ENCODE measurements around the gene PODXL. TPM values are rescaled to one million over a fixed set of nuclear protein-coding genes. Genes with fewer than 3 reads are reported as not detected.

Gene PODXL
- polyA plus RNA-seq, 4 donors = 770 to 855 (median 812) TPM

GRCh38 chr7:131568510-131568909 lies 12.1 kb upstream of the PODXL start:
- no peak for DNase-seq (ENCODE audit: low read depth in 4 of 4, low spot score in 3 of 4)

- no peak for DNase-seq (ENCODE audit: low read depth in 4 of 4, low spot score in 3 of 4)
These were observed 8.2 kb upstream of the PODXL start for GRCh38 chr7:131564640-131565039.

GRCh38 chr7:131563918-131564317 lies 7.5 kb upstream of the PODXL start:
- no peak for DNase-seq (ENCODE audit: low read depth in 4 of 4, low spot score in 3 of 4)

GRCh38 chr7:131562941-131563340 lies 6.5 kb upstream of the PODXL start:
- no peak for DNase-seq (ENCODE audit: low read depth in 4 of 4, low spot score in 3 of 4)

- DNase-seq (ENCODE audit: low read depth in 4 of 4, low spot score in 3 of 4) = no peak
These were observed 3.6 kb upstream of the PODXL start for GRCh38 chr7:131560061-131560460.

GRCh38 chr7:131557652-131558385 lies 1.4 kb upstream of the PODXL start:
- no peak for DNase-seq (ENCODE audit: low read depth in 4 of 4, low spot score in 3 of 4)

GRCh38 chr7:131556909-131557651 lies 652 bp upstream of the PODXL start:
- no peak for DNase-seq (ENCODE audit: low read depth in 4 of 4, low spot score in 3 of 4)

GRCh38 chr7:131555552-131556052 lies 826 bp downstream of the PODXL start:
- no peak for DNase-seq (ENCODE audit: low read depth in 4 of 4, low spot score in 3 of 4)

- DNase-seq (ENCODE audit: low read depth in 4 of 4, low spot score in 3 of 4) = no peak
These were observed 1.4 kb downstream of the PODXL start for GRCh38 chr7:131554880-131555516.

- no peak for DNase-seq (ENCODE audit: low read depth in 4 of 4, low spot score in 3 of 4)
These were observed 2.5 kb downstream of the PODXL start for GRCh38 chr7:131553931-131554330.

- DNase-seq (ENCODE audit: low read depth in 4 of 4, low spot score in 3 of 4) = no peak
These were observed 4.4 kb downstream of the PODXL start for GRCh38 chr7:131552053-131552452.

GRCh38 chr7:131550846-131551245 lies 5.6 kb downstream of the PODXL start:
- no peak for DNase-seq (ENCODE audit: low read depth in 4 of 4, low spot score in 3 of 4)

GRCh38 chr7:131548371-131548770 lies 8.1 kb downstream of the PODXL start:
- DNase-seq (ENCODE audit: low read depth in 4 of 4, low spot score in 3 of 4) = no peak

GRCh38 chr7:131547589-131547988 lies 8.8 kb downstream of the PODXL start:
- DNase-seq (ENCODE audit: low read depth in 4 of 4, low spot score in 3 of 4) = no peak

GRCh38 chr7:131546583-131547141 lies 9.8 kb downstream of the PODXL start:
- DNase-seq (ENCODE audit: low read depth in 4 of 4, low spot score in 3 of 4) = no peak

- DNase-seq (ENCODE audit: low read depth in 4 of 4, low spot score in 3 of 4) = no peak
These were observed 10.3 kb downstream of the PODXL start for GRCh38 chr7:131546126-131546525.

GRCh38 chr7:131544449-131545301 lies 11.8 kb downstream of the PODXL start:
- no peak for DNase-seq (ENCODE audit: low read depth in 4 of 4, low spot score in 3 of 4)

GRCh38 chr7:131544021-131544420 lies 12.4 kb downstream of the PODXL start:
- no peak for DNase-seq (ENCODE audit: low read depth in 4 of 4, low spot score in 3 of 4)

GRCh38 chr7:131543298-131543697 lies 13.1 kb downstream of the PODXL start:
- DNase-seq (ENCODE audit: low read depth in 4 of 4, low spot score in 3 of 4) = no peak

GRCh38 chr7:131540491-131541162 lies 15.8 kb downstream of the PODXL start:
- DNase-seq (ENCODE audit: low read depth in 4 of 4, low spot score in 3 of 4) = no peak

Measured in right renal pelvis (tissue), 4 donors.